ENCODE results near the gene TBX6. TPM values are rescaled to one million over a fixed set of nuclear protein-coding genes. Genes with fewer than 3 reads are reported as not detected.

TBX6 gene
- polyA plus RNA-seq, 1 donor from 2014 or later = not detected

DNA sequence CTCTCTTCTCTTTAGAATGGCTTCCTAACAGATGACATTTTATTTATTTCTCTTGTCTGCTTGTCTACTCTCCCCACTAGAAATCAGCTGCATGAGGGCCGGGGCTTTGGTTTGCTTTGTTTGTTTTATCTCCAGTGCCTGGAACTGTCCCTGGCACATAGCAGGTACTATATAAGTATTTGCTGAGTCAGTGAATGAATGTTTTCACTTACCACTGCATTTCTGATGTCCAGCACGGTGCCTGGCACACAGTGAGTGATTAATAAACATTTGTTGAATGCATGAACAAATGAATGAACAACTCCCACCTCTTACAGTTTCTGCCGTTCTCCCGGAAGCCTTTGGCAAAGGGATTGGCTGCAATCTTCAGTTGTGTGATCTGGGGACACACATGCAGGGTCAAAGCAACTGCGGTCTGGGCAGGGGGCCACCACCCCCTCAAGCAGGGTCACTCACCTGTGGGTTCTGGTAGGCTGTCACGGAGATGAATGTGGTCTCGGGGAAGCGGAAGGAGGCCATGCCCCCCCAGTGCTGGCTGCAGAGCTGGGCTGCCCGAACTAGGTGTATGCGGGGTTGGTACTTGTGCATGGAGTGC is 3.4 kb downstream of the TBX6 start:
- no peaks in the 10 kb centered on the region for H3K79me2 ChIP-seq (replicated peaks; ENCODE audit: insufficient read depth, low read length)
- H3F3A ChIP-seq (ENCODE audit: insufficient read depth, low read length, poor library complexity, severe bottlenecking) = no peaks in the 10 kb centered on the region
- no peak overlapping the region for H3K27ac ChIP-seq (ENCODE audit: low read length)
- no peak overlapping the region for H2AFZ ChIP-seq (ENCODE audit: low read depth, low read length)
- no peaks in the 10 kb centered on the region for H3K27me3 ChIP-seq (ENCODE audit: insufficient read depth, low read depth, low read length)
- no peak overlapping the region for H3K9ac ChIP-seq (ENCODE audit: low read length)
- H3K9me2 ChIP-seq (ENCODE audit: insufficient read depth, low read length) = no peaks in the 10 kb centered on the region
- no peak overlapping the region for H3K4me3 ChIP-seq (ENCODE audit: low read length)
- no peak for TF ChIP-seq TAF1 (IDR thresholded peaks at IDR 0.05; ENCODE audit: low read depth)
- TF ChIP-seq EZH2 (IDR thresholded peaks at IDR 0.05; ENCODE audit: borderline replicate concordance, insufficient read depth, low read length, poor library complexity, severe bottlenecking) = no peak
- TF ChIP-seq EP300 (conservative IDR thresholded peaks at IDR 0.05; ENCODE audit: poor library complexity, severe bottlenecking) = no peak
- TF ChIP-seq MXI1 (conservative IDR thresholded peaks at IDR 0.05; ENCODE audit: poor library complexity, severe bottlenecking) = no peak
- no peak for TF ChIP-seq REST (IDR thresholded peaks at IDR 0.05; ENCODE audit: borderline replicate concordance)
- no peaks in the 10 kb centered on the region for H4K20me1 ChIP-seq (ENCODE audit: insufficient read depth)
- H3K36me3 ChIP-seq (ENCODE audit: insufficient read depth, low read length) = peaks cover 5% of the 10 kb centered on the region
- no peak overlapping the region for H3K4me2 ChIP-seq (ENCODE audit: low read length)
- no peaks in the 10 kb centered on the region for H3K9me3 ChIP-seq (ENCODE audit: low read length)

DNA sequence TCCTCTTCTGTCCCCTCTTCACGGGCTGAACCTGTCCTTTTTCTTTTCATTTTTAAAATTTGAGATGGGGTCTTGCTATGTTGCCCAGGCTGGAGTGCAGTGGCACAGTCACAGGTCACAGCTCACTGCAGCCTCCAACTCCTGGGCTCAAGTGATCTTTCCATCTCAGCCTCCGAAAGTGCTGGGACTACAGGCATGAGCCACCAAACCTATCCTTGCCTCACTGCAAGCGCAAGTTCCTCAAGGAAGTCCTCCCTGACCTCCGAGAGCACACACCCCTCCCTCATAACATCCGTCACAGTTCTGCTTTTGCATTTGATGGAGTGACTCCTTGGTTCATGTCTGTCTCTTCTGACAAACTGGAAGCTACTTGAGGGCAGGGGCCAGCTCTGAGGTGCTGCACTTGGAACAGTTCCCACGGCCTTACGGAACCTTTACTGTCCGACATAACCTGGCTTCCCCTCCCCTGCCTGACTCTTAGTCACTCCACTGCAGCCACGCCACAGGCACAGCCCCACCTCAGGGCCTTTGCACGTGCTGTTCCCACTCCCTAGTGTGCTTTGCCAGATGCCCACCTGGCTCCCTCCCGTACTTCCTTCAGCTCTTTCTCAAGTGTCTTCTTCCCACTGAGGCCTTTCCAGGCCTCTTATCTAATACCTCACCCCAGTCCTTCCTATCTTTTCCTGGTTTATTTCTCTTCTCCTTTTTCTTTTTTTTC is 4.4 kb downstream of the TBX6 start:
- Histone ChIP-seq H3K9me3 (ENCODE audit: low read length) (no peaks in the 10 kb centered on the region), H3K27ac (ENCODE audit: low read length) (no peak overlapping the region), H3K79me2 (replicated peaks; ENCODE audit: insufficient read depth, low read length) (no peaks in the 10 kb centered on the region), H3K4me3 (ENCODE audit: low read length) (no peak overlapping the region), H2AFZ (ENCODE audit: low read depth, low read length) (no peak overlapping the region), H4K20me1 (ENCODE audit: insufficient read depth) (no peaks in the 10 kb centered on the region), H3K36me3 (ENCODE audit: insufficient read depth, low read length) (peaks cover 5% of the 10 kb centered on the region), H3K9ac (ENCODE audit: low read length) (no peak overlapping the region), H3F3A (ENCODE audit: insufficient read depth, low read length, poor library complexity, severe bottlenecking) (no peaks in the 10 kb centered on the region), H3K9me2 (ENCODE audit: insufficient read depth, low read length) (no peaks in the 10 kb centered on the region), H3K27me3 (ENCODE audit: insufficient read depth, low read depth, low read length) (no peaks in the 10 kb centered on the region), H3K4me2 (ENCODE audit: low read length) (no peak overlapping the region)
- TF ChIP-seq CTCF (IDR thresholded peaks at IDR 0.05; ENCODE audit: poor library complexity, severe bottlenecking) (no peak), SMC3 (conservative IDR thresholded peaks at IDR 0.05; ENCODE audit: poor library complexity) (no peak), EZH2 (IDR thresholded peaks at IDR 0.05; ENCODE audit: borderline replicate concordance, insufficient read depth, low read length, poor library complexity, severe bottlenecking) (no peak)

Measured in neural cell (in vitro differentiated cells).